GM19463 (cell line): Measurements from ENCODE around the gene CCDC85B.

Experiments used
- ATAC-seq: cut with Tn5 transposase; IDR thresholded peaks from one replicate; pipeline ENCODE4 v1.9.1; 2021; ENCODE audit warnings: mild to moderate bottlenecking, moderate library complexity; ENCODE audit not compliant: unreplicated experiment

CCDC85B gene

DNA sequence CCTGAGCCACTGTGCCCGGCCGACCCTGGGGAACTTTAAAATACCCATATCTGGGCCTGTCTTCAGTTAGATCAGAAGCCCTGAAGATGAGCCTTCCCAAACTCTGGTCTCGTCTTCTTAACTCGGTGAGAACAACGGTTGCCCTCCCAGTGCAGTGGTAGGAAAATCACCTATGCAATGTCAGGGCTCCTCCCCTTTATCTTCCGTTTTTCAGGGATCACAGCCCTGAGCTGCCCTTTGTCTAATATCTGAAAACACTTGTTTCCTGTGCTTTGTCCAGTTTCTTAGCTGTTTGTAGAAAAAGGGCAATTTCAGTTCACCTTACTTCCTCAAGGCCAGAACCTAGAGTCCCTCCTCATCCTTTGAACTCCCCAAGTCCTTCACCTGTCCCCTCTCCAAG is 38.2 kb downstream of the CCDC85B start:
- ATAC-seq = no peak

DNA sequence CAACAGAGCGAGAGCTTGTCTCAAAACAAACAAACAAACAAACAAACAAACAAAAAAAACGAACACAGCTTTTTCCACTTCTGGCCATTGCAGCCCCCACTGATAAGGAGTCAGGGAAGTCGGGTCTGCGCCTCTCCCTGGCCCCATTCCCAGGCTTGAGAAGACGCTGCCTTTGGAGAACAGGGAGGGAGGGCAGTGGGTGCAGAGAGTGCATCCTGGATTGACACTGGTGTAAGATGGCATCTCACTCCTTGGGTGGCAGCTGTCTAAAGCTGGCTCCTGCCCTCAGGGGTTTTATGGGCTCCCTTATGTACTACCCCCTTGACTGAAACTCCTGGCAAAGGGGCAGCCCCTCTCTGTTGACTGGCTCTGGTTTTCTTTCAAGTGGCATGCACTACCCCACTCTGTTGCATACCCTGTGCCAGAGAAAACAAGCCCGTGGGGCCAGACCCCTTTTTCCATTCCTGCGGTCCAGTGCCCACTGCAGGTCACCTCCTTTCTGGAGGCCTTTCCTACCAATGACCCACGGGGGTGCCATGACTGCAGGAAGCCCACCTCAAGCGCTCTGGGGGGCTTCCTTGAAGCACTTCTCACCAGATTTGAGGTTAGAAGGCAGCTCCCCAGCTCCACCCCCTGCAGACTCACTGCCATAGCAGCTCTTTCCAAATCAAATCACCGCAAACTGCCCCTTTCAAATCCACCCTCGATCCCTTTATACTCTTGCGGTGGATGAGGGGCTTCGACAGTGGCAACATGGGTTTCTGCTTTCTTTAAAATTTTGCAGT is 41.5 kb downstream of the CCDC85B start:
- ATAC-seq = no peak

DNA sequence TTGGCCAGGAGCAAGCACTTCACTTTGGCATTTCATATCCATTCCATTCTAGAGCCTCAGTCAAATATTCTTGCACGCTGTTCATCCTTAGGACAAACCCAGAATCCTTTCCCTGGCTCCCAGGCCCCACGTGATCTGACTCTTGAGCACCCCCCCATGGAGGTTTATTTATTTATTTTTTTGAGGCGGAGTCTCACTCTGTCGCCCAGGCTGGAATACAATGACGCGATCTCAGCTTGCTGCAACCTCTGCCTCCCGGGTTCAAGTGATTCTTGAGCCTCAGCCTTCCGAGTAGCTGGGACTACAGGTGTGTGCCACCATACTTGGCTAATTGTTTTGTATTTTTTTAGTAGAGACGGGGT is 42.1 kb downstream of the CCDC85B start:
- ATAC-seq = no peak

DNA sequence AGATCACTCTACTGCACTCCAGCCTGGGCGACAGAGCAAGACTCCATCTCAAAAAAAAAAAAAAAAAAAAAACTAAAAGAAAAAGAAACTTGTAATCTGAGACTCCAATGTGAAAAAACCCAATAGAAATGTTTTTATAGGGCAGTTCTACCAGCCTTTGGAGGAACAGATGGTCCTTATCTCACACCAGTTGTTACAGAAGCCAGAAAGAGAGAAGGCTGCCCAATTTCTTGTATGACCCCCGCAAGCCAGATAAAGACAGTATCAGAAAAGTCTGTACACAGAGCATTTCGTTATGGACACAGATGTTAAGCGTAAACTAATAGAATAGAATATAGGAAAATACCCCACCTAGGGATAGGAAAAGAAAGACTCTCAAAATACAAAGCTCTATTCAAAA is 43.5 kb downstream of the CCDC85B start:
- ATAC-seq = no peak

DNA sequence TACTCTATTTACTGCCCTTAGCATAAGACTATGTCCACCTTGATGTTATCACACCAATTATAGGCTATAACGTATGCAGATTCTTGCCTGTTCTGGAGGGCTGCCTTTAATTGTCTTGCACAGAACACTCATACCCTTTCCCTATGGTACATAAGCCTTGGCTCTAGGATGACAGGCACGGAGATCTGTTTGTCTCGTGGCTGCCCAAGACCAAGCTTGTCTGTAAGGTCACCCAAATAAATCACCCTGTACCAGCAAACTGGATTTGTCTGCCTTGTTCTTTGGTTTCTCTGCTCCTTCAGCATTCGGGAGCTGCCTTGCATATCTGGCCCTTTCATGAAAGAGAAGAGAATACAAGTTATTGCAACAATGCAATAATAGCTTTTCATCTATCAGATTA is 47.3 kb downstream of the CCDC85B start:
- ATAC-seq = no peak
